Measurements from ENCODE around the gene HS6ST2.

HS6ST2 gene

GRCh38 chrX:132737743-132738142 lies 220.7 kb downstream of the HS6ST2 start:
- DNase-seq, result peak; percentile 2

DNA sequence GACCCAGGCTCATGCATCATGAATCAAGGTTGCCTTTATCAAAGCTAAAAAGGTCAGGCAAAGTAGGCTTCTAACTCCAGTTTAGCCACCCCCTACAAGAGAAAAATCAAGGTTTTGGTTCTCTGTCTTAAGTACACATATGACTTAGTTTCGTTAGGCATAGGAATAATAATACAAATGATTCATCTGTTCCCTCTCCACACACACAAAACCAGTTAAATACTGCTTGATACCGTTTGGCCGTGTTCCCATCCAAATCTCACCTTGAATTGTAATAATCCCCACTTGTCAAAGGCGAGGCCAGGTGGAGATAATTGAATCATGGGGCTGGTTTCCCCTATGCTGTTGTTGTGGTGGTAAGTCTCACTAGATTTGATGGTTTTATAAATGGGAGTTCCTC lies 226.2 kb downstream of the HS6ST2 start:
- no peak for DNase-seq

- DNase-seq, result no peak
Observed at GRCh38 chrX:132730726-132731125, 227.7 kb downstream of the HS6ST2 start.

DNA sequence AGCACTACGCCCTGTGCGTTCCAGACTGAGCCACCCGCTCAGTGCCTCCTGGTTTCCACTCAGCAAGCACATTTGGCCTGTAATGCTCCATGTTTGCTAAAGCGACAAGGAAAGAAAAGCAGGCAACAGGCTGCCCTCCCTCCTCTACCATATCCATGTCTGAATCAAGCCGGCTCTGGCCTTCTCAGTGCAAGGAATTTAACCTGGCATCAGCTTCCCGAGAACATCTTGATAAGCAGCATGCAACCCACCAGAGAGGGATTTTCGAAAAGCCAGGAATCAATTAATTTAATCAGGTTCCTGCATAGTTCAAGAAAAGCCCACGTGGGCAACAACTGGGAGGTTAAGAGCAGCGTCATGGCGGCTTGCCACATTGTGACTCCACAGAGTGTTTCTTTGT lies 228.2 kb downstream of the HS6ST2 start:
- no peak for DNase-seq

DNA sequence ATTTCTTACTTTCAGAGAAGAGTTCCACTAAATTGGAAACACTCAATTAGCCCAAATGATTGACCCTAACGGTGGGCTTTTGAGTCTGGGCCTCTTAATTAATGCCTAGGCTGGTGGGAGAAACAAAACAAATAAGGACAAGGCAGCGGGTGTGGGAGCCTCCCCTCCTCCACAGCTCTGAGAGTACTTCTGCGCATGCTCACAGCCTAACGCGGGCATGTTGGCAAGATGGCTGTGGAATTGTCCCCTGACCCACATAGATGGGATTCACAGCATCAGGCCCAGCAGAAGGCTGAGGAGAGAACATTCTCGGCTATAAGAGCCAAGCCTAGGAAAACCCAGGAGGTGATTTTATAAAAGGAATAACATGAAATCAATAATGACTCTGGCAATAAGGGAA lies 230.1 kb downstream of the HS6ST2 start:
- DNase-seq, result no peak

- DNase-seq, result no peak
Observed at GRCh38 chrX:132718431-132718958, 239.9 kb downstream of the HS6ST2 start.

DNA sequence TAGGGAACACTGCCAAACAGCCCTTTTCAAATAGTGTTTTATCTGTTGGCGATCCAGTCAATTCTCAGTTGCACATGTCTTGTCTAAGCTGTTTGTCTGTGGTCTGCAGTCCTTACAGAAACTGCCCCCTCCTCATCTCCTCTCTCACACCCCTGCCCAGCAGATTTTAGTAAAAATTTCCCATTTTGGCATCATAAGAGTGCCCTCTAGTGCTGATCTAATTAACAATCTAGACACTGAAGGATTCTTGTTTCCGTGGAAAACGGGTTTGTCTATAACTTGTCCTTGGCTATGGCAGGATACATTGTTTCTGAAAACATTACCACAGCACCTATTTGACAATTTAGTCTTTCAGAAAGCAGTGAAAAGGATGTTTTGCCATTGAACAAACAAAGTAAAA lies 242.4 kb downstream of the HS6ST2 start:
- DNase-seq, result no peak

- DNase-seq, result no peak
Observed at GRCh38 chrX:132714913-132715312, 243.5 kb downstream of the HS6ST2 start.

- DNase-seq, result no peak
Observed at GRCh38 chrX:132712350-132712749, 246.1 kb downstream of the HS6ST2 start.

DNA sequence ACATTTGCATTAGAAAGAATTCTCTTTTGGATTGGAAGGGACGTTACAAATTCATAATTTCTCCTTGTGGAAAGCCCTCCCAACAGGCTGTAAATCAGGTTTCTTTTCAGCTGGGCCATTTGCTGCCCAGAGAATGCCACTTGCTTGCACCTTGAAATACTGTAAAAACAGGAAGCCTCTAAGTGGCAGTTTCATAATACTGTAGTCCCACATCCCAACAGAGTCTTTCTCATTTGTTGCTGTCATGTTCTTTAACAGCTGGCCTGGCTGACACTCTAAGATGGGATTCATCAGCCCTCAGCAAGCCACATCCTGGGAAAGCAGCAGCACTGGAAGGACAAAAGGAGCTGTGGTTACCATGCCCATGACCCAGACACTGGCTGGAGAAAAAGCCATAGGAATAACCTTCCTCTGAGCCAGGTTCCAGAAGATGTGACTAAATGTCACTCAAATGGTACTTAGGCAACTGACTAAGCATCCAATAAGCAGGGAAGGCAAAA lies 247.7 kb downstream of the HS6ST2 start:
- DNase-seq, result no peak

- no peak for DNase-seq
Observed at GRCh38 chrX:132708529-132708928, 249.9 kb downstream of the HS6ST2 start.

- no peak for DNase-seq
Observed at GRCh38 chrX:132704769-132705168, 253.7 kb downstream of the HS6ST2 start.

DNA sequence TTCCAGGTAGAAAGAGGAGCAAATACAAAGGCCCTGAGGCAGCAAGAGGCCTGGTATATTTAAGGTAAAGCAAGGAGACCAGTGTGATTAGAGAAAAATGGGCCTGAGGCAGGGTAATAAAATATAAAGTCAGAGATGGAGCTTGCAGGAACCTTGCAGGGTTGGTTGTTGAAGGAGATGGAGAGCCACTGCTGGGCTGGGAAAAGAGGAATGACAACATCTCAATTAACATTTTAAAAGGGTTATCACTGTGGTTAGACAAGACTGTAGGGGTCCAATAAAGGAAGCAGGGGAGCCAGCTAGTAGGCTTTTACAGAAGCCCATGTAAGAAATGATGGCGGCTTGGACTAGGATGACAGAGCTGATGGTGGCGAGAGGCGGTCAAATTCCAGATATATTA lies 264.0 kb downstream of the HS6ST2 start:
- no peak for DNase-seq

DNA sequence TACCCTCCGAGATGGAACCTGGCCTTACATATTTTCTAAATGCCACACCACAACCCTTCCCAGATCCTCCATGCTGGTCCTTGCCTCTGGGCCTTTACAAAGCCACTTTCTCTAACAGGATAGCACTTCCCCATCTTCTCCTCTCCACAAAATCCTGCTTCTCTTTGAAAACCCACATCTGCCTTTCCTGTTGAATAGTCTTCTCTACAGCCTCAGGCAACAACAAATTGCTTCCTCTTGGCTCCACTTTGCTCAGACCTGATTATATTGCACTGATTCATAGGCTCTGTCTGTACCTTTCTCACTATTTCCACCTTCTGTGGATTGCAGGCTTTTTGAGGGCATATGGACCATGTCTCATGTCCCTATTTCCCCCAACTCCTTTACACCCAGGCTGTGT lies 265.9 kb downstream of the HS6ST2 start:
- DNase-seq, result no peak

DNA sequence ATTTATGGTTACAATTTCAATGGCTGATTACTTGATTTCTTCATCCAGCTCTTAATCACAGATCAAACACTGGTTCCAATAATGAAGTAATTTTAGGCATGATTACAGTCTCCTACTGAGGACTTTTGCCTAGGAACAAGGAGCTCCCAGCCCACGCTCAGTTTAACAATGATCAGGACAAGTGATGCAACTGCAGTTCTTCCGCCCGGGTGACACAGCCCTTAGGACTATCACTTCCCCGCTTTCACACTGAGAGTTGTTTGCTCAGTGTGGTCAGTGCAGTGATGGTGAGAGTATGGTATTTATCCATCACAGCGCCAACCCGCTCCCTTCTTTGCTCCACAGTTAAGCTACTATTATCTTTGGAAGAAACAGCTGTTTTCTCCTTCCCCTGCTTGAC lies 266.4 kb downstream of the HS6ST2 start:
- no peak for DNase-seq

DNA sequence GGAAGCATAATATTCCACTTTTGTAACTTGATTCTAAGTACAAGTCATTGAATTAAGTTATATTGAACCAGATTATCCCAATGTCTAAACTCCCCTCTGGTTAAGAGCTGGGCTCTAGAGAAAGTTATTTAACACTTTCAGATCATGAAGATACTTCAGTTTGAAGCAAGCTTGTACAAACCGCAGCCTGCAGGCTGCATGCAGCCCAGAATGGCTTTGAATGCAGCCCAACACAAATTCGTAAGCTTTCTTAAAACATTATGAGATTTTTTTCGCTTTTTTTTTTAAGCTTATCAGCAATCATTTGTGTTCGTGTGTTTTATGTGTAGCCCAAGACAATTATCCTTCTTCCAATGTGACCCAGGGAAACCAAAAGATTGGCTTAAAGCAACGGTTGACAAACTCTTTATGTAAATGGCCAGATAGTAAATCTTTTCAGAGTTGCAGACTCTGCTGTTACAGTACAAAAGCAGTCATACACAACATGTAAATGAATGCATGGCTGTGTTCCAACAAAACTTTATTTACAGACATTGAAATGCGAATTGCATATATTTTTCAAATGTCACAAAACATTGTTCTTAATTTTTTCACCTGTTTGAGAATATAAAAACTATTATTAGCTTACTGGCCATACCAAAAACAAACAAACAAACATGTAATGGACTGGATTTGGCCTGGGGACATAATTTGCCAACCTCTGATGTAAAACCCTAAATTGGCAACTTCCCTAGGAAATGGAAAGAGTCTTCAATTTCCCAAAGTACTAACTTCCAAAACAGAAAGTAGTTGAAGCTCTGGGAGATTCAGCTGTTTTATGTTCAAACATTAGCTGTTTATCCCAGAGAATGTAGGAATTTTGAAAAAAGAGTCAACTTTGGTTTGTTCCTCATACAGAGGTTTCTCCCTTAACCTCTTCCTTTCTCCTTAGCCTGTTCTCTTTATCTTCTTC lies 268.5 kb downstream of the HS6ST2 start:
- no peak for DNase-seq

- DNase-seq, result no peak
Observed at GRCh38 chrX:132685276-132685675, 273.2 kb downstream of the HS6ST2 start.

DNA sequence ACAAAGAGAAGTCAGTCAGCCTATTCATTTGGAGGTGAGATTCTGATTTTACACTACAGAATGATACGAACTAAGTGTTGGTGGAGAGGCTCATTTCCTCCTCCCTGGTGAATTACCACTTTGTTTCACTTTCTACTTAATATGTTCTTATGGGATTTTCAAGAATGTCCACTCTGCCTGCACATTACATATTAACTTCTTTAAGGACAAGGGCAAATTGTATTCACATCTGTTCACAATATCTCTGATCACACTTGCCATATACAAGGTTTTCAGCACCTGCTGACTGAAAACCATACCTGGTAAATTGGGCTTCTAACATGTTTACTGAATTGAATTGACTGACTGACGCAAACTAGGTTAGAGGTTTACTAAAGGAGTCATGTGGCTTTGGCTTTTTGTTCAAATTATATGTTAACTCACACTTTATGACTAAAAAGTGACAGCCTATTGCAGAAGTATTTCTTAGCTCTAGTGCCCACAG lies 281.2 kb downstream of the HS6ST2 start:
- DNase-seq, result no peak

DNA sequence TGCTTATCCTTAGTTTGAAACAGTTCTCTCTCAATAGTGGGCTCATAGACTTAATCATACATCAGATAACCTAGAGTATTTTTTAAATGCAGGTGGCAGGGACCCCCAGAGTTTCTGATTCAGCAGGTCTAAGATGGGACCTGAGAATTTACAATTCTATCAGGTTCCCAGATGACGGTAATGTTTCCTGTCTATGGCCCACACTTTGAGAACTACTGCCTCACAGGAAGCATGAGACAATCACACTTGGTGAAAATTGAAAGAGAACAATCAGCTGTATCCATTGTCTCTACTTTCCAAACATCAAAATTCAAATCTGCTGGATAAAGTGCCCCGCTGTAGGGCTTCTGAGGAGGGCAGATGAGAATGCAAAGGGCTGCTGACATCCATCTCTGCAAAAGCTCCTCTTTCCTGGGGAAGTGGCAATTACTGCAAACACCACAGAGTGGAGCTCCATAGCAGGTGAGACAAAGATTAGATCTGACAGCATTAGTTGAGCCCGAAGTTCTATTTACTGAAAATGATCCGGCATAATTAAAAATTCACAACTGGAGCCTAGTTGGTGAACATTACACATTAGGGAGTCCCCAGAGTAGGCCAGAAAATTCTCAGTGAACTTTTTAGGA lies 281.8 kb downstream of the HS6ST2 start:
- no peak for DNase-seq

DNA sequence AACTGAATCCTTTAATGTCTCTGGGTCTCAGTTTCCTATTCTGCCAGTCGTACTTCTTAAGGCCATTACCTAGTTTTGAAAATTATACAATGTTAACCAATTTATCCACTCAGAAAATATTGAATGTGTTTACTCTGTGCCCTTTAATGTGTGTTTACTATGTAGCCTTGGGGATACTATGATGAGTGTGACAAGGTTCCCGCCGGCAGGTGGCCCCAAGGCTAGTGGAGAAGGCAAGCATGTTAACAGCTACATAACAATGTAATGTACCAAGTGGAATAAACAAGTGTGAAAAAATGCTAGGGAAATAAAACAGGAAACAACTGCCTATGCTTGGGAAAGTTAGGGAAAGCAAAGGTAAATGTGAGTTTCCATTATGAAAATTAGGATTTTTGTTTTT lies 282.3 kb downstream of the HS6ST2 start:
- no peak for DNase-seq

DNA sequence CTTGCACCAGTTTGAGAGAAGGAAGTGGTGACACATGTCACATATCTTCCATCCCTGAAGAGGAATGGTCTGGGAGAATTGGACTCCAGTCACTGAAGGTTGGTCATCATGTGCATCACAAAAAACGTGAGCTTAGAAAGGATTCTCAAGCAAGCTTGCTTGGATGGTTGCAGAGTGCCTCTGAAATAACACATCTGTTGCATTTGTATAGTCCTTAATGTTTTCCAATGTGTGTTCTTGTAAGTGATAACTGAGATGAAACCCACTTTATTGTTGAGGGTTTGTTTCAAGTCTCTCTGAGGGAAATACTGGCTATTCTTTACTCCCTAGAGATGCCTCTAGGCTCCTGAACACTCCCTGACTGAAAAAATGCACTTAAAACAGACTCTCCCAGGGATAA lies 285.1 kb downstream of the HS6ST2 start:
- DNase-seq, result no peak

GRCh38 chrX:132671229-132671641 lies 287.2 kb downstream of the HS6ST2 start:
- no peak for DNase-seq

DNA sequence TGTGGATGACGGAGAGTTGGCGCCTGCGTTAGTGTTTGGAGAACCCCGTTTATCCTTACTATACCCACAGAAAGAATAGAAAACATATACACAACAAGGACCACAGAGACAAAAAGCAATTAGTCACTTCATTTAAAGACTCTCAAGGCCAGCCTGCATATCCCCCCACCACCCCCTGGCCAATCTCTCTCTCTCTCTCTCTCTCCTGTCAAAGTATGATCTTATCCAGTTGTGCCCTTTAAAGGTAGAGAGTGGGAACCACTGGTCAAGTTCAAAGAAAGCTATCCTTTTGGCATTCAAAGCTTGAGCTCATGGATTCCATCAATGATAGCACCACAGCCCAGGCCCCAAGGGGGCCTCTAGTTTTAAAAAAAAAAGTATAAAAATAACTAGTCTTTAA lies 289.3 kb downstream of the HS6ST2 start:
- DNase-seq, result no peak

DNA sequence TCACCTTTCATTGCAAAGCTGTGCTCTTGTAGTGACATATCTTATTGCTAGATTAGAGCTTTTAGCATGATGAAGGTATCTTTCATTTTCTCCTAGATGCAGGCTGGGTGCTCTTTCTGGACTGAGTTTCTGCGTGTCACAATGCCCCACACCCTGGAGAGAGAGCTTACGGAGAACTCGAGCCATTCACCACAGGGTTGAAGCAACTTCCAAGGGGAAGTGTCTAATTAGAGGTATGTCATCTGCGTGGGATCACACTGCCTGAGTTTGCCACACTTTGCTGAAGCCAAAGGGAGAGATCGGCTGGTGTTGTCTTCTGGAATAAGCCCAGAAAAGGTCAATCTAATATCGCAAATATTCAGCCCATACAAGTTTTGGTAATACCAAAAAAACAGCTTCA lies 290.3 kb downstream of the HS6ST2 start:
- DNase-seq, result no peak
